B cell (primary cell): ENCODE results near the gene AIM2. TPM values are rescaled to one million over a fixed set of nuclear protein-coding genes. Genes with fewer than 3 reads are reported as not detected.

Experiments
- ATAC-seq: fragments of 200-7000 bp; cut with Tn5 transposase; one replicate; pipeline ENCODE4 v1.10.0; 2021; ENCODE audit warnings: low read depth, mild to moderate bottlenecking, moderate number of reproducible peaks, moderate library complexity
- CTCF ChIA-PET: fragments of 350-600 bp; sonication (Branson Sonifier 250); formaldehyde crosslinking; loops from one replicate; lab custom pipeline; 2021; ENCODE audit warnings: antibody characterized with exemption, inconsistent platforms; lab: Charles Lee
- POLR2A ChIA-PET: fragments of 350-600 bp; sonication (Branson Sonifier 250); formaldehyde crosslinking; loops from one replicate; lab custom pipeline; 2021; ENCODE audit warnings: antibody characterized with exemption; lab: Charles Lee
- DNase-seq: peaks from one replicate; pipeline ENCODE4 v3.0.0; 2013
- H2AFZ ChIP-seq: 2 replicates; pipeline ENCODE4 v1.6.1; 2012; ENCODE audit warnings: mild to moderate bottlenecking, low read depth, low read length; ENCODE audit not compliant: insufficient read depth, poor library complexity, severe bottlenecking
- H3K27ac ChIP-seq, 2 donors: 1 replicate in 1 of 2; 2 replicates in 1 of 2; pipeline ENCODE4 v1.5.1; 2012 to 2013; ENCODE audit warnings: low read length in 2 of 2, mild to moderate bottlenecking in 2 of 2, moderate library complexity in 1 of 2
- H3K27me3 ChIP-seq, 4 experiments: fragments of 200-600 bp in 1 of 4; sonication (generic) in 1 of 4; replicated peaks in 1 of 4; 1 replicate in 2 of 4; 2 replicates in 2 of 4; pipeline versions ENCODE4 v1.6.1 to v1.7.0; 2013 to 2016; ENCODE audit warnings: low read length in 3 of 4, mild to moderate bottlenecking in 2 of 4, mixed read lengths in 1 of 4, moderate library complexity in 1 of 4; ENCODE audit not compliant: insufficient read depth in 4 of 4, control insufficient read depth in 3 of 4; ENCODE audit errors: control extremely low read depth in 1 of 4
- H3K36me3 ChIP-seq, 2 experiments: replicated peaks in 1 of 2; 1 replicate in 1 of 2; 2 replicates in 1 of 2; pipeline versions ENCODE4 v1.6.1 to v1.7.1; 2013; ENCODE audit warnings: low read length in 1 of 2; ENCODE audit not compliant: insufficient read depth in 2 of 2, control insufficient read depth in 1 of 2; ENCODE audit errors: control extremely low read depth in 1 of 2, extremely low read depth in 1 of 2
- H3K4me1 ChIP-seq, 2 donors: fragments of 200-600 bp in 1 of 2; sonication (generic) in 1 of 2; 1 replicate in 1 of 2; 2 replicates in 1 of 2; pipeline versions ENCODE4 v1.5.1 to v1.6.1; 2013 to 2017; ENCODE audit warnings: low read length in 2 of 2; ENCODE audit not compliant: control insufficient read depth in 2 of 2, insufficient read depth in 2 of 2
- H3K4me2 ChIP-seq: replicated peaks from 2 replicates; pipeline ENCODE3; 2012; ENCODE audit warnings: mild to moderate bottlenecking, low read depth, low read length; ENCODE audit not compliant: poor library complexity, severe bottlenecking
- H3K4me3 ChIP-seq, 5 experiments: fragments of 200-600 bp in 1 of 5; sonication (generic) in 1 of 5; 1 replicate in 3 of 5; 2 replicates in 2 of 5; pipeline versions ENCODE4 v1.5.1 to v1.7.0; 2011 to 2016; ENCODE audit warnings: low read length in 4 of 5, mild to moderate bottlenecking in 4 of 5, low read depth in 2 of 5, control low read depth in 1 of 5, moderate library complexity in 1 of 5; ENCODE audit not compliant: insufficient read depth in 1 of 5; ENCODE audit errors: control extremely low read depth in 1 of 5, extremely low read depth in 1 of 5
- H3K79me2 ChIP-seq: fragments of 200-600 bp; sonication (generic); one replicate; pipeline ENCODE4 v1.6.0; 2016; ENCODE audit warnings: low read length; ENCODE audit not compliant: control insufficient read depth, insufficient read depth
- H3K9ac ChIP-seq: fragments of 200-600 bp; sonication (generic); 2 replicates; pipeline ENCODE4 v1.6.1; 2017; ENCODE audit warnings: mild to moderate bottlenecking, low read length, moderate library complexity
- H3K9me3 ChIP-seq, 3 donors: one replicate each; pipeline versions ENCODE4 v1.6.1 to v1.7.1; 2013; ENCODE audit warnings: low read length in 2 of 3; ENCODE audit not compliant: control insufficient read depth in 2 of 3, insufficient read depth in 1 of 3; ENCODE audit errors: control extremely low read depth in 1 of 3
- H4K20me1 ChIP-seq: 2 replicates; pipeline ENCODE4 v1.6.0; 2012; ENCODE audit warnings: mild to moderate bottlenecking, low read length; ENCODE audit not compliant: insufficient read depth, control insufficient read depth, poor library complexity, severe bottlenecking
- H3K27ac Mint-ChIP-seq: one replicate; pipeline ENCODE4 v1.8.0; 2021; ENCODE audit warnings: mixed read lengths
- H3K27me3 Mint-ChIP-seq: one replicate; pipeline ENCODE4 v1.8.0; 2021; ENCODE audit warnings: mixed read lengths
- H3K4me1 Mint-ChIP-seq: one replicate; pipeline ENCODE4 v1.8.0; 2021; ENCODE audit warnings: mixed read lengths
- H3K4me3 Mint-ChIP-seq: one replicate; pipeline ENCODE4 v1.8.0; 2021; ENCODE audit warnings: mixed read lengths
- H3K9me3 Mint-ChIP-seq: one replicate; pipeline ENCODE4 v1.8.0; 2022; ENCODE audit warnings: mixed read lengths; ENCODE audit not compliant: insufficient read depth
- EZH2 ChIP-seq: IDR thresholded peaks from 2 replicates; pipeline ENCODE4 v1.6.1; 2012; ENCODE audit warnings: borderline replicate concordance, low read depth, mild to moderate bottlenecking, moderate library complexity, low read length; ENCODE audit not compliant: insufficient read depth, poor library complexity, severe bottlenecking
- WGBS: methylation state at CpG from one replicate; pipeline ENCODE4 v1.1.5; 2013; ENCODE audit warnings: missing lambda C conversion rate; ENCODE audit not compliant: insufficient coverage; 5-methylcytosine and 5-hydroxymethylcytosine counted together
- intact Hi-C: fragments of 100-400 bp; cut with micrococcal nuclease; formaldehyde crosslinking; loops from one replicate; pipeline ENCODE4 v1.10.0; 2022
- polyA plus RNA-seq: library from polyadenylated mRNA; depleted of rRNA; stranded (reverse); fragments of >200 nt; gene quantifications from 2 replicates; pipeline ENCODE4 v1.2.3, GENCODE V29; 2012
- total RNA-seq, 2 donors: library from RNA; stranded (reverse); fragments of 120-200 nt in 1 of 2; gene quantifications; 1 replicate in 1 of 2; 2 replicates in 1 of 2; pipeline versions ENCODE4 v1.2.3 to v1.2.4, GENCODE V29; 2013 to 2022
- TF ChIP-seq, protein P1 (sequence below): fragments of 200-600 bp; IDR thresholded peaks from one replicate; pipeline ENCODE4 v1.8.0; 2022; ENCODE audit warnings: antibody characterized with exemption, mild to moderate bottlenecking

Gene AIM2
- total and polyA plus RNA-seq, 2 donors (not counting 1 experiment from before 2014, with no cell fraction given), result 40.4 to 68.4 TPM

DNA sequence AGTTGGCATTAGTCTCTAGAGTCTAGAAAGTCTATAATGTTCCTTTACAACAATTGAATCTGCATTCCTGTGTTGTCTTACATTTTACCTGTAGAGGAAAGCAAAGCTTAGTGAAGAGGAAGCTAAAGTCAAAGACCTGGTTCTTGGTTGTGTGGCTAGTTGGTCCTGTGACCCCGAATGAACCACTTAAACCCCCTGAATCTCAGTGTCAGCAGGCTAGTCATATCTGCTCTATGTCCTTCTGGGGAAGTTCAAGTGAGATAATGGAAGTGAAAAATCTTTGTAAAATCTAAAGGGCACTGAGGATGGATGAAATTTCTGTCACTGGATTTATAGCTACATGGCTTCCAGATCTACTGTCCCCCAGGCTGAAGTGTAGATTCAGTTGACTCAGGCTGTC is 24.0 kb upstream of the AIM2 start:
- no peaks in the 10 kb centered on the region for H3K9me3 Mint-ChIP-seq

DNA sequence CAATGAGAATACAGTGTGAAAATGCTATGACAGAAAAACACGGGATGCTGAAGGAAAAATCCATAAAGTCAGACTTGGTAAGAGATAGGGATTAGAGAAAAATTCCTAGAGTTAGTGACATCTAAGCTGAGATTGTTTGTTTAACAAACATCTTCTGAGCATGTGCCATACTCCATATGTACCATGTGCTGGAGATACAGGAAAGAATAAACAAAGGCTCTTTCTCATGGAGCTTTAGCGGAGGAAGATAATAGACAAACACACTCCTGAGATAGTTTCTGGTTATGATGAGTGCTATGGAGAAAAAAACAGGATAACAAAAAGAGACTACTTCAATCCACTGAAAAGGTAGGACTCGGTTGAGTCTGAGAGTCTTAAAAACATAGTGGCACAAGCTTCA is 22.0 kb upstream of the AIM2 start:
- Histone ChIP-seq H3K79me2 (no peaks in the 10 kb centered on the region), H3K9me3 (no peaks in the 10 kb centered on the region), H4K20me1 (no peaks in the 10 kb centered on the region), H3K9ac (no peak overlapping the region), H2AFZ (no peak overlapping the region), H3K27me3 (no peaks in the 10 kb centered on the region), H3K27ac (no peak overlapping the region), H3K4me2 (no peak overlapping the region), H3K36me3 (no peaks in the 10 kb centered on the region), H3K4me3 (no peak overlapping the region), H3K4me1 (no peaks in the 10 kb centered on the region)
- no peak overlapping the region for H3K4me3 Mint-ChIP-seq
- H3K27me3 Mint-ChIP-seq, result no peaks in the 10 kb centered on the region
- no peaks in the 10 kb centered on the region for H3K9me3 Mint-ChIP-seq
- DNase-seq (no peak), ATAC-seq (no peak)
- TF ChIP-seq, protein P1, sequence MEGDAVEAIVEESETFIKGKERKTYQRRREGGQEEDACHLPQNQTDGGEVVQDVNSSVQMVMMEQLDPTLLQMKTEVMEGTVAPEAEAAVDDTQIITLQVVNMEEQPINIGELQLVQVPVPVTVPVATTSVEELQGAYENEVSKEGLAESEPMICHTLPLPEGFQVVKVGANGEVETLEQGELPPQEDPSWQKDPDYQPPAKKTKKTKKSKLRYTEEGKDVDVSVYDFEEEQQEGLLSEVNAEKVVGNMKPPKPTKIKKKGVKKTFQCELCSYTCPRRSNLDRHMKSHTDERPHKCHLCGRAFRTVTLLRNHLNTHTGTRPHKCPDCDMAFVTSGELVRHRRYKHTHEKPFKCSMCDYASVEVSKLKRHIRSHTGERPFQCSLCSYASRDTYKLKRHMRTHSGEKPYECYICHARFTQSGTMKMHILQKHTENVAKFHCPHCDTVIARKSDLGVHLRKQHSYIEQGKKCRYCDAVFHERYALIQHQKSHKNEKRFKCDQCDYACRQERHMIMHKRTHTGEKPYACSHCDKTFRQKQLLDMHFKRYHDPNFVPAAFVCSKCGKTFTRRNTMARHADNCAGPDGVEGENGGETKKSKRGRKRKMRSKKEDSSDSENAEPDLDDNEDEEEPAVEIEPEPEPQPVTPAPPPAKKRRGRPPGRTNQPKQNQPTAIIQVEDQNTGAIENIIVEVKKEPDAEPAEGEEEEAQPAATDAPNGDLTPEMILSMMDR, result no peak
- TF ChIP-seq EZH2, result no peak
- H3K4me1 Mint-ChIP-seq, result no peaks in the 10 kb centered on the region
- POLR2A ChIA-PET, result no interaction called here
- CTCF ChIA-PET, result interaction anchor here (0.6 kb wide), 1 partner anchor 57 kb away, joined by 4 read pairs; no protein-coding TSS in a partner anchor
- intact Hi-C loops, result no loop called here
- no peak overlapping the region for H3K27ac Mint-ChIP-seq
- WGBS, result 100% methylated on average over 1 of the region's 3 CpGs

More for the DNA sequence above, 24.0 kb upstream of the AIM2 start:
- no peaks in the 10 kb centered on the region for H3K79me2 ChIP-seq
- POLR2A ChIA-PET, result interaction anchor here (0.6 kb wide), 1 partner anchor 267 kb away, joined by 3 read pairs; no protein-coding TSS in a partner anchor
- no peaks in the 10 kb centered on the region for H3K9me3 ChIP-seq
- H3K27me3 ChIP-seq, result peaks cover 0 to 2% (median 0%) of the 10 kb centered on the region in 4 experiments
- Mint-ChIP-seq H3K4me1 (no peaks in the 10 kb centered on the region), H3K27ac (no peak overlapping the region), H3K4me3 (no peak overlapping the region), H3K27me3 (no peaks in the 10 kb centered on the region)
- H3K4me1 ChIP-seq, result no peaks in the 10 kb centered on the region
- no peak overlapping the region for H3K4me3 ChIP-seq
- H3K9ac ChIP-seq, result no peak overlapping the region
- no peak for TF ChIP-seq EZH2
- TF ChIP-seq, protein P1, result no peak
- no CpG with 5 or more reads among the region's 1 CpG for WGBS
- no peak overlapping the region for H3K27ac ChIP-seq
- intact Hi-C loops, result no loop called here
- no peak overlapping the region for H2AFZ ChIP-seq
- no peaks in the 10 kb centered on the region for H3K36me3 ChIP-seq
- H4K20me1 ChIP-seq, result no peaks in the 10 kb centered on the region
- no peak overlapping the region for H3K4me2 ChIP-seq
- no peak for DNase-seq
- no peak for ATAC-seq
- CTCF ChIA-PET, result no interaction called here
